Heart right ventricle (tissue), 16 donors: ENCODE data around the gene PMEPA1. TPM values are rescaled to one million over a fixed set of nuclear protein-coding genes. Genes with fewer than 3 reads are reported as not detected.
A peak's percentile ranks its signal among the peaks of the same experiment; 100 is the strongest.

Experiments
- ATAC-seq, 8 donors: fragments of 200-7000 bp; cut with Tn5 transposase; one replicate each; pipeline ENCODE4 v1.9.1; 2020; ENCODE audit warnings: mild to moderate bottlenecking in 8 of 8, moderate library complexity in 8 of 8, moderate number of reproducible peaks in 1 of 8
- DNase-seq, 2 donors: peaks; one replicate each; pipeline ENCODE4 v3.0.0-alpha.2; 2020
- H3K27ac ChIP-seq, 10 donors: fragments of 200-600 bp; sonication (generic) in 2 of 10; one replicate each; pipeline versions ENCODE4 v1.5.0 to v1.8.0; 2020 to 2022; ENCODE audit warnings: mild to moderate bottlenecking in 3 of 10
- H3K27me3 ChIP-seq, 7 donors: fragments of 200-600 bp; one replicate each; pipeline ENCODE4 v1.8.0; 2021 to 2022; ENCODE audit warnings: mild to moderate bottlenecking in 2 of 7
- H3K36me3 ChIP-seq, 9 donors: fragments of 200-600 bp; sonication (generic) in 1 of 9; one replicate each; pipeline versions ENCODE4 v1.5.0 to v1.8.0; 2020 to 2022; ENCODE audit warnings: mild to moderate bottlenecking in 2 of 9
- H3K4me1 ChIP-seq, 9 donors: fragments of 200-600 bp; sonication (generic) in 1 of 9; one replicate each; pipeline versions ENCODE4 v1.5.0 to v1.8.0; 2020 to 2022; ENCODE audit warnings: mild to moderate bottlenecking in 4 of 9
- H3K4me3 ChIP-seq, 10 donors: fragments of 200-600 bp; sonication (generic) in 2 of 10; one replicate each; pipeline versions ENCODE4 v1.5.0 to v1.8.0; 2020 to 2022; ENCODE audit warnings: mild to moderate bottlenecking in 7 of 10, moderate library complexity in 2 of 10
- H3K9me3 ChIP-seq, 11 donors: fragments of 200-600 bp in 10 of 11; sonication (generic) in 2 of 11; one replicate each; pipeline versions ENCODE4 v1.5.0 to v1.8.0; 2013 to 2022; ENCODE audit warnings: mild to moderate bottlenecking in 2 of 11, control low read depth in 1 of 11, moderate library complexity in 1 of 11
- WGBS, 2 donors: extraction: QIAGEN DNeasy Blood & Tissue Kit; methylation state at CpG; one replicate each; pipeline ENCODE4 v1.1.7; 2013; ENCODE audit warnings: inconsistent platforms in 1 of 2; 5-methylcytosine and 5-hydroxymethylcytosine counted together
- intact Hi-C, 10 donors: fragments of 100-400 bp; cut with DNase I; formaldehyde crosslinking; loops; one replicate each; pipeline versions ENCODE4 v1.11.1 to v1.14.2; 2022
- polyA plus RNA-seq, 2 donors: library from polyadenylated mRNA; stranded (reverse); fragments of 200-250 nt; gene quantifications; one replicate each; pipeline ENCODE4 v1.2.3, GENCODE V29; 2013
- total RNA-seq, 10 donors: library from RNA; stranded (reverse); fragmentation: NEBNext Ultra II Directional in 3 of 10; extraction: Animal tissue kit (Norgen Biotek cat#: 25700) in 3 of 10; gene quantifications; one replicate each; pipeline versions ENCODE4 v1.2.1 to v1.2.4, GENCODE V29; 2021 to 2023
- TF ChIP-seq, protein P1 (sequence below), 9 donors: fragments of 200-600 bp; sonication (generic) in 2 of 9; IDR thresholded peaks; one replicate each; pipeline versions ENCODE4 v1.5.0 to v1.8.0; 2021 to 2022; ENCODE audit warnings: antibody characterized with exemption in 9 of 9, mild to moderate bottlenecking in 5 of 9, moderate library complexity in 1 of 9
- donor health status: Arrhythmogenic right ventricular cardiomyopathy.
- donor health status: ischemic (EF 13 %, LVEDD 7.1; RV severe dilation, severe dysfunction).
- donor health status: healthy with polysubstance abuse.
- donor health status: DM: no; HTN: yes; CAD: no.
- donor health status: DM: no; HTN: no; CAD: no.
- donor health status: ischemic (EF 25% LVEDD 6.9; RV normal size, moderate dysfunction).
- donor health status: ischemic (EF 25% LVEDD 5.7; RV mildly dilated, moderate dysfunction).
- donor health status: healthy.
- donor health status: DM: yes; HTN: yes; CAD: no.
- donor health status: Ischemic cardiomyopathy.
- donor health status: ischemic (EF 35%, LVEDD 5.7; RV mildly dilated, moderate dysfunction).
- donor health status: nonischemic (EF 11% LVEDD 7.7; RV severe dilation, severe dysfunction).
- donor health status: DM: yes; HTN: yes; CAD: no.
- donor health status: PGD.
- donor health status: ischemic (EF 29% LVEDD 5.4; RV normal size, mild dysfunction).
- donor health status: nonischemic (EF 23%, LVEDD 6.1; RV moderate dilation, normal function).

Gene PMEPA1
- total and polyA plus RNA-seq, 12 donors: 10.5 to 81.8 (median 30.4) TPM

DNA sequence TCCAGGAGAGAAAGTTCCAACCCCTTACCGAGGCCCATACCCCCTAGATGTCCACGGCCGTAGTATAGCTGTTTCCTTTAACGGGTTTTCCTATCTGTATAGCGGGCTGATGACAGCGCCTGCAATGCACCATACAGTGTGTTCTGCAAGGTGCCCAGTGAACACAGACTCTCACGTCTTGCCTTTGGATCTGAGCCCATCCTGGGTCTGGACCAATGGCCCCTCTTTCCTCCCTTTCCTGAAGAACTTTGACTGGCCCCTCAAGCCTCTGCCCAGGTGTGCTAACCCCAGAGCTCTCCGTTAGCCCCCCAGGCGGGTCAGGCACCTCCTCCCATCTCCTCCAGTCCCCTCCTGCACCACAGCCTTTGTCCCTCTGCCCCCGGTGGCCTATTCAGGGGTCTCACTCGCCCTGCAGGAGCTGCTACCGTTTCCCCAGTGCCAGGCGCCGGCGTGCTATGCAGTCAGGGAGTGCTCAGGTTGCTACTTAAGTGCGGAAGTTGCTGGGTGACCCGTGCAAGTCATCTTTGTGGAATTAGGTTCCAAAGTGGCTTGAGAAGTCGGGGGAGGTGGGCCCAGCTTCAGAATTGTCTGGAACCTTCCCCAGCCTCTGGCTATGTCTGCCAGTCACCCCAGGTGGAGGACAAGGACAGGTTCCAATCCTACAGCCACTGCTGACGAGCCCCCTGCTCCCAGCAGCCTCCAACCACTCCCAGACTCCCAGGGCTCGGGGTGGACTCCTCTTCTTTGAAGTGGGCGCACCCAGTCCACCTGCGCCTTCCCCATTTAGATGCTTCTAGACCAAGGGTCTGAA, 54.6 kb downstream of the PMEPA1 start:
- WGBS, 2 donors: 88 to 90% methylated on average over 22 of the region's 22 CpGs
- H3K4me3 ChIP-seq: no peak overlapping the region
- DNase-seq (peak in 1 of 2 donors; percentile 3), ATAC-seq (no peak)
- peaks cover 0 to 83% (median 19%) of the 10 kb centered on the region in 9 donors for H3K36me3 ChIP-seq
- H3K9me3 ChIP-seq: no peaks in the 10 kb centered on the region
- H3K4me1 ChIP-seq: peaks cover 0 to 22% (median 9%) of the 10 kb centered on the region in 9 donors
- intact Hi-C loops: loop anchor here (1.0 to 10.0 kb wide), 13 partner anchors 53 to 530 kb away; no protein-coding TSS in a partner anchor
- TF ChIP-seq, protein P1, sequence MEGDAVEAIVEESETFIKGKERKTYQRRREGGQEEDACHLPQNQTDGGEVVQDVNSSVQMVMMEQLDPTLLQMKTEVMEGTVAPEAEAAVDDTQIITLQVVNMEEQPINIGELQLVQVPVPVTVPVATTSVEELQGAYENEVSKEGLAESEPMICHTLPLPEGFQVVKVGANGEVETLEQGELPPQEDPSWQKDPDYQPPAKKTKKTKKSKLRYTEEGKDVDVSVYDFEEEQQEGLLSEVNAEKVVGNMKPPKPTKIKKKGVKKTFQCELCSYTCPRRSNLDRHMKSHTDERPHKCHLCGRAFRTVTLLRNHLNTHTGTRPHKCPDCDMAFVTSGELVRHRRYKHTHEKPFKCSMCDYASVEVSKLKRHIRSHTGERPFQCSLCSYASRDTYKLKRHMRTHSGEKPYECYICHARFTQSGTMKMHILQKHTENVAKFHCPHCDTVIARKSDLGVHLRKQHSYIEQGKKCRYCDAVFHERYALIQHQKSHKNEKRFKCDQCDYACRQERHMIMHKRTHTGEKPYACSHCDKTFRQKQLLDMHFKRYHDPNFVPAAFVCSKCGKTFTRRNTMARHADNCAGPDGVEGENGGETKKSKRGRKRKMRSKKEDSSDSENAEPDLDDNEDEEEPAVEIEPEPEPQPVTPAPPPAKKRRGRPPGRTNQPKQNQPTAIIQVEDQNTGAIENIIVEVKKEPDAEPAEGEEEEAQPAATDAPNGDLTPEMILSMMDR (IDR thresholded peaks at IDR 0.05): no peak
- no peaks in the 10 kb centered on the region for H3K27me3 ChIP-seq
- H3K27ac ChIP-seq: no peak overlapping the region

DNA sequence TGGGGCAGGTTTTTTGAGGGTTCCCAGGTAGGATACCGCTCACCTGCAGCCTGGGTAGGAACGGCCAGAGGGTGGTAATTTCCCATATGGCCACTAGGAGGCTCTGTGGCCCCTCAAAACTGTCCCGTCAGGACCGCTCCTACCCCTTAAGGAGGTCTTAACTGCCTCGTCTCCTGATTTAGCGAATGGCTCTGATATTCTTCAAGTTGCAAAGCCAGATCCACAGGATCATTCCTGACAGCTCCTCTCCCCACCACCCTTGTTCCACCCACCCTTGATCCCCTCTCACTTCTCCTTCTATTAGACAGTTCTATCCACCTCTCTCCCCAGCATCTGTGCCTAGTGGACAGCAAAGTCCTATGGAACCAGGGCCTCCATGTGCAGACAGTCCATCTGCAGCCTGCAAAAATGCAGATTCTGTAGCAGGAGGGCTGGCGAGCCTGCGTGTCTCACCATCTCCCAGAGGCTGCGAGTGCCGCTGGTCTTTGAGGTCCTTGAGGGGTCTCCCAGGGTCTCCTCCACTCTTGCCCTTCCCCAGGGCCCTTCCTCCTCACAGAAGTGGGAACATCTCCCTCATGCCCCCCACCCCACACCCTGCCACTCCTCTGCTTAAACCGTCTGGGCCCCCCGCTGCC, 55.3 kb downstream of the PMEPA1 start:
- intact Hi-C loops: loop anchor here in 9 of 10 donors (1.0 to 10.0 kb wide), 12 partner anchors 52 to 530 kb away; no protein-coding TSS in a partner anchor
- 37 to 38% methylated on average over 12 of the region's 12 CpGs for WGBS, 2 donors
- Histone ChIP-seq H3K9me3 (no peaks in the 10 kb centered on the region), H3K4me1 (peaks cover 0 to 22% (median 9%) of the 10 kb centered on the region in 9 donors), H3K4me3 (no peak overlapping the region), H3K36me3 (peaks cover 0 to 88% (median 19%) of the 10 kb centered on the region in 9 donors), H3K27ac (no peak overlapping the region), H3K27me3 (no peaks in the 10 kb centered on the region)
- peak in 1 of 2 donors; percentile 50 for DNase-seq
- peak; percentile 54 to 82 (median 75) for ATAC-seq
- TF ChIP-seq, protein P1 (IDR thresholded peaks at IDR 0.05): peak; percentile 76 to 96 (median 91)

DNA sequence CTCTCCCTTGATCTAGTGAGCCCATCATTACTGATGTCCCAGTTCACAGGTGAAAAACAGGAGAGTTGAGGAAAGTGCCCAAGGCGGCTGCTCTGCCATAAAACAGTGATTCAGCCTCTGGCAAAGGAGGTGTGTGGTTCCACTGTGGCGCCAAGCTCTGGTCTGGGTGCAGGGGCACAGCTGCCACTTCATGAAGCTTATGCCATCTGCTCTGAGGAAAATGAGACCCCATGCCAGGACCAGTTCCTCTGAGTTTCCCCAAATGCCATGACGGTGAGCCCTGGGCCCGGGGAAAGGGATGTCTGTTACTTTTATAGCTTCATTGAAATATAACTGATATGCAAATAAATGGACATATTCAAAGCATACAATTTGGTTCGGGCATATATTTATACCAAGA, 55.9 kb downstream of the PMEPA1 start:
- WGBS, 2 donors: 60 to 63% methylated on average over 5 of the region's 5 CpGs
- H3K27me3 ChIP-seq: no peaks in the 10 kb centered on the region
- H3K4me1 ChIP-seq: peaks cover 0 to 22% (median 9%) of the 10 kb centered on the region in 9 donors
- ATAC-seq: no peak
- no peak overlapping the region for H3K4me3 ChIP-seq
- H3K36me3 ChIP-seq: peaks cover 0 to 86% (median 19%) of the 10 kb centered on the region in 9 donors
- peak in 1 of 2 donors; percentile 2 for DNase-seq
- no peak overlapping the region for H3K27ac ChIP-seq
- no peaks in the 10 kb centered on the region for H3K9me3 ChIP-seq
- TF ChIP-seq, protein P1 (IDR thresholded peaks at IDR 0.05): no peak
- intact Hi-C loops: loop anchor here in 9 of 10 donors (1.0 to 10.0 kb wide), 12 partner anchors 52 to 531 kb away; no protein-coding TSS in a partner anchor

DNA sequence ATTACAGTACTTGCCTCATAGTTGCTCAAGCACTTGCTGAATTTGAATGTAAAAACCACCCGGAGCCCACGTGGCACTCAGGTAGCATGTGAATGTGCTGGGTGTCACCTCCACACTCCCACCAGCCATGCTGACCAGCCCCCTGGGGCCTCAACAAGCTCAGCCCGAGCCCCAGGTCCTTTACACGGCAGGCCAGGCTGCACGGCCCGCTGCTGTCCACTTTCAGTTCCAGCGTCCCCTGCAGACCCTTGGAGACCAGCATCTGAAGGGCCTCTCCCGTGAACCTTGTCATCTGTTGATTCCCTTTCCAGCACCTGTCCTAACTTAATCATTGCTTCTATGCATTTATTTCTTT, 56.3 kb downstream of the PMEPA1 start:
- intact Hi-C loops: loop anchor here in 7 of 10 donors (5.0 to 10.0 kb wide), 9 partner anchors 51 to 531 kb away; no protein-coding TSS in a partner anchor
- no peaks in the 10 kb centered on the region for H3K27me3 ChIP-seq
- WGBS, 2 donors: 90 to 92% methylated on average over 8 of the region's 8 CpGs
- DNase-seq (peak in 1 of 2 donors; percentile 2), ATAC-seq (no peak)
- H3K27ac ChIP-seq: no peak overlapping the region
- peaks cover 0 to 22% (median 9%) of the 10 kb centered on the region in 9 donors for H3K4me1 ChIP-seq
- no peaks in the 10 kb centered on the region for H3K9me3 ChIP-seq
- TF ChIP-seq, protein P1 (IDR thresholded peaks at IDR 0.05): no peak
- H3K4me3 ChIP-seq: no peak overlapping the region
- H3K36me3 ChIP-seq: peaks cover 0 to 82% (median 19%) of the 10 kb centered on the region in 9 donors
